ENCODE data around the gene LTBP1.
A peak's percentile ranks its signal among the peaks of the same experiment; 100 is the strongest.

The LTBP1 gene

GRCh38 chr2:33121925-33122324 lies 175.2 kb downstream of the LTBP1 start:
- in situ Hi-C loops (cut with HindIII; ENCODE audit: low sequenced_read_pairs): no loop called here

GRCh38 chr2:33122726-33123125 lies 176.0 kb downstream of the LTBP1 start:
- H3K4me3 ChIP-seq (ENCODE audit: low read depth, low read length): no peak overlapping the region
- DNase-seq (ENCODE audit: low read depth): no peak
- in situ Hi-C loops (cut with HindIII; ENCODE audit: low sequenced_read_pairs): no loop called here
- TF ChIP-seq, protein P1, sequence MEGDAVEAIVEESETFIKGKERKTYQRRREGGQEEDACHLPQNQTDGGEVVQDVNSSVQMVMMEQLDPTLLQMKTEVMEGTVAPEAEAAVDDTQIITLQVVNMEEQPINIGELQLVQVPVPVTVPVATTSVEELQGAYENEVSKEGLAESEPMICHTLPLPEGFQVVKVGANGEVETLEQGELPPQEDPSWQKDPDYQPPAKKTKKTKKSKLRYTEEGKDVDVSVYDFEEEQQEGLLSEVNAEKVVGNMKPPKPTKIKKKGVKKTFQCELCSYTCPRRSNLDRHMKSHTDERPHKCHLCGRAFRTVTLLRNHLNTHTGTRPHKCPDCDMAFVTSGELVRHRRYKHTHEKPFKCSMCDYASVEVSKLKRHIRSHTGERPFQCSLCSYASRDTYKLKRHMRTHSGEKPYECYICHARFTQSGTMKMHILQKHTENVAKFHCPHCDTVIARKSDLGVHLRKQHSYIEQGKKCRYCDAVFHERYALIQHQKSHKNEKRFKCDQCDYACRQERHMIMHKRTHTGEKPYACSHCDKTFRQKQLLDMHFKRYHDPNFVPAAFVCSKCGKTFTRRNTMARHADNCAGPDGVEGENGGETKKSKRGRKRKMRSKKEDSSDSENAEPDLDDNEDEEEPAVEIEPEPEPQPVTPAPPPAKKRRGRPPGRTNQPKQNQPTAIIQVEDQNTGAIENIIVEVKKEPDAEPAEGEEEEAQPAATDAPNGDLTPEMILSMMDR (IDR thresholded peaks at IDR 0.05; ENCODE audit: low read depth, low read length, missing control alignments): no peak

More at GRCh38 chr2:33121925-33122324, 175.2 kb downstream of the LTBP1 start:
- no peak for DNase-seq (ENCODE audit: low read depth)
- TF ChIP-seq, protein P1 (IDR thresholded peaks at IDR 0.05; ENCODE audit: low read depth, low read length, missing control alignments): no peak
- H3K4me3 ChIP-seq (ENCODE audit: low read depth, low read length): no peak overlapping the region

GRCh38 chr2:33123216-33123615 lies 176.5 kb downstream of the LTBP1 start:
- no peak overlapping the region for H3K4me3 ChIP-seq (ENCODE audit: low read depth, low read length)
- DNase-seq (ENCODE audit: low read depth): peak; percentile 44
- TF ChIP-seq, protein P1 (IDR thresholded peaks at IDR 0.05; ENCODE audit: low read depth, low read length, missing control alignments): no peak
- in situ Hi-C loops (cut with HindIII; ENCODE audit: low sequenced_read_pairs): no loop called here

- TF ChIP-seq, protein P1 (IDR thresholded peaks at IDR 0.05; ENCODE audit: low read depth, low read length, missing control alignments): no peak
- in situ Hi-C loops (cut with HindIII; ENCODE audit: low sequenced_read_pairs): no loop called here
- H3K4me3 ChIP-seq (ENCODE audit: low read depth, low read length): no peak overlapping the region
- DNase-seq (ENCODE audit: low read depth): no peak
Measured at GRCh38 chr2:33126552-33126951, 179.8 kb downstream of the LTBP1 start.

DNA sequence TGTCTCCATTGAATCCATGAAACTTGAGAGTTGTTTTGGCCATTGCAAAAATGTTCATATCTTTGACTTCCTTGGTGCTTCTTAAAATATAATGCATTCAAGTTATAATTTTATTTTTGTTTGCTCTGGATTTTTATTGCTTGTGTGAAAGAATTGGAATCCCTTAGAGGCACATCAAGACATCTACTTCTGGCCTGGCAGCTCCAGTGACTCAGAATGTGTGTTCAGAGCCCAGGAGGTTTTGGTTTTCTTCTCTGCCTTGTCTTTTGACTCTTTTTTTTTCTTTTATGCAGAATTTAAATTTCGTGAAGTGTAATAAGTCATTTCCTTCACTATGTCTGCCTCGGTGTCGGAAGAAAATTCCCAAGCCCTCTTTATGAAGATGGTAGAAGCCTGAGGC lies 180.2 kb downstream of the LTBP1 start:
- TF ChIP-seq, protein P1 (IDR thresholded peaks at IDR 0.05; ENCODE audit: low read depth, low read length, missing control alignments): no peak
- no peak for DNase-seq (ENCODE audit: low read depth)
- in situ Hi-C loops (cut with HindIII; ENCODE audit: low sequenced_read_pairs): no loop called here
- no peak overlapping the region for H3K4me3 ChIP-seq (ENCODE audit: low read depth, low read length)

DNA sequence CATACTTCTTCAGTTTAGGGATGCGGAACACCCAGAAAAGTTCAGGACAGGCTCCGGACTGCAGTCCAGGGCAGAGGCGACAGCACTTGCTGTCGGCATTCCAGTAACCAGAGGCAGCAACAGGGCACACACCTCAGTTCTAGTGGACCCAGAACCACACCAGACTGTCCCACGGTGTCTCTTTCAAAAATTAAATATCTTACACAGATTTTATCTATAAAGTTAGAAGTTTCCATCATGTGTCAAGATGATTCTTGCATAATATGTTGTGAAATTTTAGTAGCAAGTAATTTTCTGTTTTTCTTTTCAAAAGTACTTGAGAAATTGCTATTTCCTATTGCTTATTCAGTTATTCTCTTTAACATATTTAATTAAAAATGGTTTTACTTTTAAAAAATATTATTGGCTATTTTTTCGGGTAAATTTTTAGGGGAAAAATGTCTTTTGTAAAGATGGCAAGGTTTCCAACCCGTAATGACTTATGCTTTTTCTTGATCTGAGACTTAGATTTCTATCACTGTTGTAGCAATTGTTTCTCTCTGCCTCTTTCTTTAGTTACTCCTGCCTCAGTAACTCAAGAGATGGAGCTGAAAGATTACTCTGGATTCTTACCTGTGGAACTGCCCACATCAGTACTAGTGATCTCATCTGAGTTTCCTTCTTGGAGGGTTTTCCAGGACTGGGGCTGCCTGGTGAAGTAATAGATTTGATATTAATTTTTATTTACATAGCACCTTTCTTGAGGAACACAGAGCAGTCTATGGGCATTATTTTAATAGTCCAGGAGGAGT lies 182.7 kb downstream of the LTBP1 start:
- in situ Hi-C loops (cut with HindIII; ENCODE audit: low sequenced_read_pairs): no loop called here
- TF ChIP-seq, protein P1 (IDR thresholded peaks at IDR 0.05; ENCODE audit: low read depth, low read length, missing control alignments): no peak
- DNase-seq (ENCODE audit: low read depth): no peak
- H3K4me3 ChIP-seq (ENCODE audit: low read depth, low read length): no peak overlapping the region

All from astrocyte of the cerebellum (primary cell).